ENCODE results near the gene PRMT3.

DNA sequence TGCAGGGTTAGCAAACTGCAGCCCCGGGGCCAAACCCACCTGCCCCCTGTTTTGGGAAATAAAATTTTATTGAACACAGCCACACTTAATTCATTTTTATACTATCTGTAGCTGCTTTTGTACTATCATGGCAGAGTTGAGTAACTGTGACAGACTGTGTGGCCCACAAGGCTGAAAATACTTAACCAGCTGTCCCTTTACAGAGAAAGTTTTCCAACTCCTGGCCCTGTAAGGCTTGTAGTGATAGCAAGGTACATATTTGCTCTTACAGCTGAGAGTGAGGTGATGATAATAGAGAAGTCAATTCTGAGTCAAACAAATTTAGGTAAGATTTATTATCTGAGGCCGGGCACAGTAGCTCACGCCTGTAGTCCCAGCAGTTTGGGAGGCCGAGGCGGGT is 124.5 kb downstream of the PRMT3 start:
- TF ChIP-seq POLR2A (IDR thresholded peaks at IDR 0.05; ENCODE audit: low read depth, low read length) (no peak), POLR2AphosphoS5 (IDR thresholded peaks at IDR 0.05; ENCODE audit: low read depth, low read length) (no peak)

Data from GM12892 (cell line).